ENCODE measurements around the gene MAMLD1.

The MAMLD1 gene

DNA sequence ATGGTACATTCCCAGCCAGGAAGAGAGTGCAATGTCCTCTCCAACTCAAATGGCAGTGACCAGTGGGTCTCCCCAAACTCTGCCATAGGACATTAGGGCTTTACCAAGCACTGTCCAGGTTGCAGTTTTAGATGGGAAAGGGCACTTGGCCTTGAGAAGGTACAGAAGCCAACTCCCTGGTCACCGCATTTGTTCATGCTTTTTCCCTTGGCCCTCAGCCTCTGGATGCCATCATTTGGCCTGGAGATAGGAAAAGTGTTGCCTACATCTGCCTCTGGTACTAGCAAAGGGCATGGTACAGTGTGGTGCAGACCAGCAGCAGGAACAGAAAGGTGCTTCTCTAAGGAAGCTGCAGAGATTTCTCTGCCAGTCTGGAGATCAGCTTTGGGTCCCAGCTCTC is 93.8 kb downstream of the MAMLD1 start:
- no peak overlapping the region for H3K9ac ChIP-seq (ENCODE audit: low read depth, low read length)
- no peaks in the 10 kb centered on the region for H3K36me3 ChIP-seq (ENCODE audit: control insufficient read depth, insufficient read depth, low read length)
- H3K27ac ChIP-seq (ENCODE audit: low read depth, low read length), result no peak overlapping the region
- H3K4me3 ChIP-seq (ENCODE audit: low read depth, low read length), result no peak overlapping the region
- no peaks in the 10 kb centered on the region for H3K27me3 ChIP-seq (ENCODE audit: control insufficient read depth, insufficient read depth, low read length)
- peaks cover 26% of the 10 kb centered on the region for H3K9me3 ChIP-seq (ENCODE audit: control insufficient read depth, insufficient read depth, low read length)
- no peaks in the 10 kb centered on the region for H3K4me1 ChIP-seq (ENCODE audit: control insufficient read depth, insufficient read depth, low read length)

GRCh38 chrX:150459196-150459595 is 96.1 kb downstream of the MAMLD1 start:
- no peaks in the 10 kb centered on the region for H3K4me1 ChIP-seq (ENCODE audit: control insufficient read depth, insufficient read depth, low read length)
- no peaks in the 10 kb centered on the region for H3K27me3 ChIP-seq (ENCODE audit: control insufficient read depth, insufficient read depth, low read length)
- H3K27ac ChIP-seq (ENCODE audit: low read depth, low read length), result no peak overlapping the region
- H3K36me3 ChIP-seq (ENCODE audit: control insufficient read depth, insufficient read depth, low read length), result no peaks in the 10 kb centered on the region
- peaks cover 33% of the 10 kb centered on the region for H3K9me3 ChIP-seq (ENCODE audit: control insufficient read depth, insufficient read depth, low read length)
- H3K9ac ChIP-seq (ENCODE audit: low read depth, low read length), result no peak overlapping the region
- H3K4me3 ChIP-seq (ENCODE audit: low read depth, low read length), result no peak overlapping the region

DNA sequence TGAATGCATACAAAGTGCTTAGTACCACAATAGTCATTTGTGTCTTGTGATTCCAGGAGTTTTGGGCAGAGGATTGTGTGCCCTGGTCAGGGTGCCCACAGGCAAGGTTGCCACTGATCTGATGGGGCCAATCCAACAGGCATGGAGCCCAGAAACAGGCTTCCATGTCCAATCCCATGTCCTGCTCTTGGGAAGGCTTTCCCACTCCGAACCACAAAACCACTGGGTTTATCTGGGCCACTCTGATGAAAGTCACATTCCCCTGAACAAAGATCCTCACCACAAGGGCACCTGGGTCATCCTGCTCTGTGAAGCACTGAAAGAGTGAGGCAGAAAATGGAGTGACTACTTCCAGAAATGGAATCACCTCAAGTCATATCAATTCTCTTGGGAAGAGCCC is 96.9 kb downstream of the MAMLD1 start:
- H3K27ac ChIP-seq (ENCODE audit: low read depth, low read length), result no peak overlapping the region
- no peak overlapping the region for H3K9ac ChIP-seq (ENCODE audit: low read depth, low read length)
- no peaks in the 10 kb centered on the region for H3K27me3 ChIP-seq (ENCODE audit: control insufficient read depth, insufficient read depth, low read length)
- H3K4me1 ChIP-seq (ENCODE audit: control insufficient read depth, insufficient read depth, low read length), result no peaks in the 10 kb centered on the region
- H3K4me3 ChIP-seq (ENCODE audit: low read depth, low read length), result no peak overlapping the region
- no peaks in the 10 kb centered on the region for H3K36me3 ChIP-seq (ENCODE audit: control insufficient read depth, insufficient read depth, low read length)
- H3K9me3 ChIP-seq (ENCODE audit: control insufficient read depth, insufficient read depth, low read length), result peaks cover 40% of the 10 kb centered on the region

DNA sequence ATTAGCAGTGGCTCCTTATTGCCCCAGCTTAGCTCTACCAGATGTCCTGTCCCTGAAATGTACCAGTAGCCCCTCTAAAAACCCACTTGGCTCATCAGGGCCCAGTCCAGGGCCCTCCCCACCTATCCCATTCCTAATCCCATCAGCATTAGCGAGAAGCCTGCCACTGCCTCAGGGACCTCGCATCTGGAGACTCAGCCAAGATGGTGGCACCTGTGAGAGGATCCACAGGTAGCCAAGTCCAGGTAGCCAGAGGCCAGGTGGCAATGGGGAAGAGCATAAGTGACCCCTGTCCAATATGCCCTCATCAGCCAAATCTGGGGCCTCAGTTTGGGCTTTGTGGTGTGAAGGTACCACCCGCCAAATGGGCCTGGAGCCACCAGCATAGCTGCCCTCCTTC is 97.7 kb downstream of the MAMLD1 start:
- Histone ChIP-seq H3K9me3 (ENCODE audit: control insufficient read depth, insufficient read depth, low read length) (peaks cover 40% of the 10 kb centered on the region), H3K27ac (ENCODE audit: low read depth, low read length) (no peak overlapping the region), H3K4me1 (ENCODE audit: control insufficient read depth, insufficient read depth, low read length) (no peaks in the 10 kb centered on the region), H3K27me3 (ENCODE audit: control insufficient read depth, insufficient read depth, low read length) (no peaks in the 10 kb centered on the region), H3K9ac (ENCODE audit: low read depth, low read length) (no peak overlapping the region), H3K4me3 (ENCODE audit: low read depth, low read length) (no peak overlapping the region), H3K36me3 (ENCODE audit: control insufficient read depth, insufficient read depth, low read length) (no peaks in the 10 kb centered on the region)

DNA sequence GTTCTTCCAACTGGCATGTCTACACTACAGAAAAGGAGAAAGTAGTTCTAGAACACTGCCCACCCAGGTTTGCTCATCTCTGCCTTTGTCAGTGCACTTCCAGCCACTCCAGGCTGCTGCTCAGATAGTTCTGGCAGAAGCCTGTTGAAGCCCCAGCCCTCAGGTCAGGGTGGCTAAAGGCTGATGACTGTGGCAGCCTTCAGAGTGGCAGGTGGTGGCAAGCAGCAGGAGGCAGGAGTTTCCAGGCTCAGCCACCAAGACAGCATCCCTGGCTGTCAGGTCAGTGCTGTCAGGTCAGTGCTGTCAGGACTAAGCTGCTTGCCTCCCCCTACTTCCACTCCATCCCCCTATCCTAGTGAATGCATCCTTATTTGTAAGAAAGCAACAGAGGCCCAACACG is 100.4 kb downstream of the MAMLD1 start:
- no peak overlapping the region for H3K9ac ChIP-seq (ENCODE audit: low read depth, low read length)
- H3K36me3 ChIP-seq (ENCODE audit: control insufficient read depth, insufficient read depth, low read length), result no peaks in the 10 kb centered on the region
- H3K27me3 ChIP-seq (ENCODE audit: control insufficient read depth, insufficient read depth, low read length), result no peaks in the 10 kb centered on the region
- no peak overlapping the region for H3K27ac ChIP-seq (ENCODE audit: low read depth, low read length)
- peaks cover 32% of the 10 kb centered on the region; the same call in 1 of the 2 replicates for H3K9me3 ChIP-seq (ENCODE audit: control insufficient read depth, insufficient read depth, low read length)
- H3K4me1 ChIP-seq (ENCODE audit: control insufficient read depth, insufficient read depth, low read length), result no peaks in the 10 kb centered on the region
- no peak overlapping the region for H3K4me3 ChIP-seq (ENCODE audit: low read depth, low read length)

DNA sequence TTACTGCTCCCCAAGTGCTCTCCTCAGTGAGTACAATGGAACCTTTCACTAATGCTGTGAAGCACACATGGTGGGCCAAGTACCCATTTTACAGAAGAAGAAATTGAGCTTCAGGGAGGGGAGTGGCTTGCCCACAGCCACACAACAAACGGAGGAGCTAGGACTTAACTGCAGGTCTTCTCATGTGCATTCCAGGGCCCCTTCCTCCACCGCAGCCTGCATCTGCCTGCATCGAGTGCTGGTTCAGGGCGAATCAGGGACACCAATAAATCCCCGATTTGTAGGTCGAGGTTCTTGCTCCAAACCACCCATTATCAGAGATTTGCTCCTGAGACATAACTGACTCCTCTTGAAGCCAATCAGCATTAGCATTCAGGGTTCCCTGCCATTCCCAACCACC is 100.9 kb downstream of the MAMLD1 start:
- no peak overlapping the region for H3K27ac ChIP-seq (ENCODE audit: low read depth, low read length)
- no peaks in the 10 kb centered on the region for H3K4me1 ChIP-seq (ENCODE audit: control insufficient read depth, insufficient read depth, low read length)
- no peaks in the 10 kb centered on the region for H3K36me3 ChIP-seq (ENCODE audit: control insufficient read depth, insufficient read depth, low read length)
- no peak overlapping the region for H3K4me3 ChIP-seq (ENCODE audit: low read depth, low read length)
- no peak overlapping the region for H3K9ac ChIP-seq (ENCODE audit: low read depth, low read length)
- H3K27me3 ChIP-seq (ENCODE audit: control insufficient read depth, insufficient read depth, low read length), result no peaks in the 10 kb centered on the region
- H3K9me3 ChIP-seq (ENCODE audit: control insufficient read depth, insufficient read depth, low read length), result peaks cover 32% of the 10 kb centered on the region; the same call in 1 of the 2 replicates

- no peak overlapping the region for H3K4me3 ChIP-seq (ENCODE audit: low read depth, low read length)
- H3K27ac ChIP-seq (ENCODE audit: low read depth, low read length), result no peak overlapping the region
- H3K4me1 ChIP-seq (ENCODE audit: control insufficient read depth, insufficient read depth, low read length), result no peaks in the 10 kb centered on the region
- no peaks in the 10 kb centered on the region for H3K36me3 ChIP-seq (ENCODE audit: control insufficient read depth, insufficient read depth, low read length)
- no peak overlapping the region for H3K9ac ChIP-seq (ENCODE audit: low read depth, low read length)
- H3K9me3 ChIP-seq (ENCODE audit: control insufficient read depth, insufficient read depth, low read length), result peaks cover 31% of the 10 kb centered on the region; the same call in 1 of the 2 replicates
- H3K27me3 ChIP-seq (ENCODE audit: control insufficient read depth, insufficient read depth, low read length), result no peaks in the 10 kb centered on the region
Measured at GRCh38 chrX:150465326-150465725, 102.2 kb downstream of the MAMLD1 start.

GRCh38 chrX:150465881-150466775 is 103.0 kb downstream of the MAMLD1 start:
- H3K9ac ChIP-seq (ENCODE audit: low read depth, low read length), result no peak overlapping the region
- no peaks in the 10 kb centered on the region for H3K27me3 ChIP-seq (ENCODE audit: control insufficient read depth, insufficient read depth, low read length)
- H3K27ac ChIP-seq (ENCODE audit: low read depth, low read length), result no peak overlapping the region
- H3K4me3 ChIP-seq (ENCODE audit: low read depth, low read length), result no peak overlapping the region
- no peaks in the 10 kb centered on the region for H3K4me1 ChIP-seq (ENCODE audit: control insufficient read depth, insufficient read depth, low read length)
- peaks cover 26% of the 10 kb centered on the region; the same call in 1 of the 2 replicates for H3K9me3 ChIP-seq (ENCODE audit: control insufficient read depth, insufficient read depth, low read length)
- H3K36me3 ChIP-seq (ENCODE audit: control insufficient read depth, insufficient read depth, low read length), result no peaks in the 10 kb centered on the region

GRCh38 chrX:150472306-150472705 is 109.2 kb downstream of the MAMLD1 start:
- Histone ChIP-seq H3K27ac (ENCODE audit: low read depth, low read length) (no peak overlapping the region), H3K4me3 (ENCODE audit: low read depth, low read length) (no peak overlapping the region), H3K9me3 (ENCODE audit: control insufficient read depth, insufficient read depth, low read length) (peaks cover 23% of the 10 kb centered on the region; the same call in 1 of the 2 replicates), H3K36me3 (ENCODE audit: control insufficient read depth, insufficient read depth, low read length) (no peaks in the 10 kb centered on the region), H3K27me3 (ENCODE audit: control insufficient read depth, insufficient read depth, low read length) (no peaks in the 10 kb centered on the region), H3K4me1 (ENCODE audit: control insufficient read depth, insufficient read depth, low read length) (no peaks in the 10 kb centered on the region), H3K9ac (ENCODE audit: low read depth, low read length) (no peak overlapping the region)

DNA sequence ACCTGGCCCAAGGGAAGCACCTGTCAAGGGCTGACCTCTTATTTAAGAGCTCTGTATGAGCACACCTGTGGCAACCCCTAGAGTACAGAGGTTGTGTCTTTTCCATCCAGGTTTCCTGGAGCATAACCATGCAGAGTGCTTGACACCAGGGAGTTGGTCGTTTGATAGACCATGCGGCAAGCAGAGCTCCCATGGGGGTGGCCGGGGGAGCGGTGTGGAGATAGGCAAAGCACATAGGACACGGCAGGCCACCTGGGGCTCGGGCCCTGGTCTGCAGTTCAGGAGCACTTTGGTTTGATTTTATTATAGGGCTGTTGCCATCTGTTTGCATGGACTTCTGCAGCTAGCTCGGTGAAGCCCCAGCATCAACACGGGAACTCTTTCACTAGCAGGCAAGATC is 110.3 kb downstream of the MAMLD1 start:
- peaks cover 27% of the 10 kb centered on the region; the same call in 1 of the 2 replicates for H3K9me3 ChIP-seq (ENCODE audit: control insufficient read depth, insufficient read depth, low read length)
- no peak overlapping the region for H3K4me3 ChIP-seq (ENCODE audit: low read depth, low read length)
- H3K4me1 ChIP-seq (ENCODE audit: control insufficient read depth, insufficient read depth, low read length), result no peaks in the 10 kb centered on the region
- no peak overlapping the region for H3K27ac ChIP-seq (ENCODE audit: low read depth, low read length)
- H3K36me3 ChIP-seq (ENCODE audit: control insufficient read depth, insufficient read depth, low read length), result no peaks in the 10 kb centered on the region
- H3K9ac ChIP-seq (ENCODE audit: low read depth, low read length), result no peak overlapping the region
- no peaks in the 10 kb centered on the region for H3K27me3 ChIP-seq (ENCODE audit: control insufficient read depth, insufficient read depth, low read length)

DNA sequence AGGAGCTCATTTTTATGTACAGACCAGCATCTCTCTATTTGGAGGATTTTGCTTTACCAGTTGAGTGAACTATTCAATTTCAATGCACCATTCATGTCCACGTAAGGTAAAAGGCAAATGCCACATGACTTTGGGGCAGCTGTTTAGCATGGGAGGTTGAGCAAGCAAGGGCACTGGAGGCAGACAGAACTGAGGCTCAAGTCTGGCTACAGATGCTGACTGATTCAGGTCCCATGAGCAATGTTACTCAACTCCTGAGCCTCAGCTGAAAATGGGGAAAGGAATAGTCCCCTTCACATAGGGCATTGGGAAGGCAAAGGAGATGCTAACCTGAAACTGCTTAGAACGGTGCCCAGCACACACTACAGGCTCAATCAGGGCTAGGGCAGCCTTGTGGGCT is 112.3 kb downstream of the MAMLD1 start:
- H3K4me1 ChIP-seq (ENCODE audit: control insufficient read depth, insufficient read depth, low read length), result no peaks in the 10 kb centered on the region
- H3K9me3 ChIP-seq (ENCODE audit: control insufficient read depth, insufficient read depth, low read length), result peaks cover 22% of the 10 kb centered on the region; the same call in 1 of the 2 replicates
- no peak overlapping the region for H3K9ac ChIP-seq (ENCODE audit: low read depth, low read length)
- no peak overlapping the region for H3K4me3 ChIP-seq (ENCODE audit: low read depth, low read length)
- H3K36me3 ChIP-seq (ENCODE audit: control insufficient read depth, insufficient read depth, low read length), result no peaks in the 10 kb centered on the region
- H3K27me3 ChIP-seq (ENCODE audit: control insufficient read depth, insufficient read depth, low read length), result no peaks in the 10 kb centered on the region
- no peak overlapping the region for H3K27ac ChIP-seq (ENCODE audit: low read depth, low read length)

Data from HUES48 (cell line).